ENCODE data around the gene TP53.

GRCh38 chr17:7656958-7657609 lies 30.2 kb downstream of the TP53 start:
- TF ChIP-seq POLR2A (IDR thresholded peaks at IDR 0.05; ENCODE audit: low read length) (no peak), GATA1 (IDR thresholded peaks at IDR 0.05; ENCODE audit: low read depth, low read length) (no peak)
